Mucosa of rectum (tissue), 2 donors: ENCODE results near the gene UBE4B.

Experiments
- H3K27ac ChIP-seq, 2 donors: one replicate each; pipeline ENCODE4 v1.7.0; 2013; ENCODE audit warnings: inconsistent platforms in 2 of 2, low read depth in 2 of 2, low read length in 2 of 2
- H3K27me3 ChIP-seq, 2 donors: one replicate each; pipeline ENCODE4 v1.7.0; 2013; ENCODE audit warnings: low read length in 2 of 2; ENCODE audit not compliant: control insufficient read depth in 2 of 2, insufficient read depth in 2 of 2
- H3K36me3 ChIP-seq, 2 donors: one replicate each; pipeline ENCODE4 v1.7.0; 2013; ENCODE audit warnings: low read length in 2 of 2; ENCODE audit not compliant: control insufficient read depth in 2 of 2, insufficient read depth in 2 of 2
- H3K4me1 ChIP-seq, 2 donors: one replicate each; pipeline ENCODE4 v1.7.0; 2013; ENCODE audit warnings: low read length in 2 of 2, mild to moderate bottlenecking in 1 of 2; ENCODE audit not compliant: control insufficient read depth in 2 of 2, insufficient read depth in 2 of 2
- H3K4me3 ChIP-seq, 2 donors: one replicate each; pipeline ENCODE4 v1.7.0; 2013; ENCODE audit warnings: low read length in 2 of 2
- H3K9ac ChIP-seq, 2 donors: one replicate each; pipeline ENCODE4 v1.7.0; 2013; ENCODE audit warnings: low read length in 2 of 2, low read depth in 1 of 2, mild to moderate bottlenecking in 1 of 2
- H3K9me3 ChIP-seq, 2 donors: one replicate each; pipeline ENCODE4 v1.7.0; 2013; ENCODE audit warnings: low read length in 2 of 2; ENCODE audit not compliant: control insufficient read depth in 2 of 2
- donor health status: healthy.
- donor health status: Normal muscosa, but diverticular disease.

The UBE4B gene

DNA sequence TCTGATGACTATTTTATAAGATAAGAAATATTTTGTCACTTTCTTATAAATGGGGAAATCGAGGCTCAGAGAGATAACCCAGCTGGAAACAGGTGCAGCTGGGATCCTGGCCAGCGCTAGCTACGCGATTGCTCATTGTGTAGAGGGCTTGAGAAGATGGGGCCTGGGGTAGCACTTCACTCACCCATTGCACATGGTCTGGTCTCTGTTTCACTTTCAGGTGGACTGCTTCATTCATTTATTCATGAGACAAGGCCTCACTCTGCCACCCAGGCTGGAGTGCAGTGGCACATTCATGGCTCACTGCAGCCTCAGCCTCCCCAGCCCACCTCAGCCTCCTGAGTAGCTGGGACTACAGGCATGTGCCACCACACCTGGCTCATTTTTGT lies 23.8 kb downstream of the UBE4B start:
- no peaks in the 10 kb centered on the region for H3K27me3 ChIP-seq
- peaks cover 7 to 10% of the 10 kb centered on the region in 2 donors for H3K36me3 ChIP-seq
- no peak overlapping the region for H3K9ac ChIP-seq
- no peaks in the 10 kb centered on the region for H3K9me3 ChIP-seq
- H3K4me3 ChIP-seq, result no peak overlapping the region
- H3K4me1 ChIP-seq, result no peaks in the 10 kb centered on the region
- H3K27ac ChIP-seq, result no peak overlapping the region

DNA sequence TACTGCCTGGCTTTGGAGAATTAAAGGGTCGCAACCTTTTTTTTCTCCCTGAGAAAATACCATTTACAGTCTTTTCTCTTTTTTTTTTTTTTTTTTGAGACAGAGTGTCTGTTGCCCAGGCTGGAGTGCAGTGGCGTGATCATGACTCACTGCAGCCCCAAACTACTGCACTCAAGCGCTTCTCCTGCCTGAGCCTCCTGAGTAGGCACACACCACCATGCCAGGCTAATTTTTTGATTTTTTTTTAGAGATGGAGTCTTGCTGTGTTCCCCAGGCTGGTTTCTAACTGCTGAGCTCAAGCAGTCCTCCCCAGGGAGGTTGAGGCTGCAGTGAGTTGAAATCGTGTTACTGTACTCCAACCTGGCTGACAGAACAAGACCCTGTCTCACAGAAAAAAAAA lies 24.6 kb downstream of the UBE4B start:
- H3K36me3 ChIP-seq, result peaks cover 7 to 10% of the 10 kb centered on the region in 2 donors
- no peaks in the 10 kb centered on the region for H3K4me1 ChIP-seq
- H3K27ac ChIP-seq, result no peak overlapping the region
- H3K9ac ChIP-seq, result no peak overlapping the region
- H3K4me3 ChIP-seq, result no peak overlapping the region
- H3K9me3 ChIP-seq, result no peaks in the 10 kb centered on the region
- no peaks in the 10 kb centered on the region for H3K27me3 ChIP-seq

DNA sequence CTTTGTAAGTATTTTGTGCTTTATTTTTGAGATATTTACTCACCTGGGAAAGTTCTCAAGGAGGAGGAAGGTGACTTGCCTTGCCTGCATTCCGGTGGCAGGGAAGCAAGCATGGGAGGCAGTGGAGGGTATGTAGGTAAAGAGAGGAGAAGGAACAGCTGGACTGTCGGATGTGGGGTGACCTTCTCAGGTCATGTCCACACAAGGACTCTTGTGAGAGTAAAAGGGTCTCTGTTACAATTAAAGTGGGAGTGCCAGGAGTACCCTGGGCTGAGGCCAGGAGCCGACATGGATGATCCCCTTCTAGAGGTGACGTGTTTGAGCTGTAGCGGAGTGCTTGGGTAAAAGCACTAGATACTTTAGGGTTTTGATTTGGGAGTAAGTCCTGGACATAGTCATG lies 25.0 kb downstream of the UBE4B start:
- H3K4me1 ChIP-seq, result no peaks in the 10 kb centered on the region
- no peak overlapping the region for H3K9ac ChIP-seq
- peaks cover 7% of the 10 kb centered on the region in 2 donors for H3K36me3 ChIP-seq
- no peaks in the 10 kb centered on the region for H3K9me3 ChIP-seq
- H3K27me3 ChIP-seq, result no peaks in the 10 kb centered on the region
- H3K4me3 ChIP-seq, result no peak overlapping the region
- H3K27ac ChIP-seq, result no peak overlapping the region

DNA sequence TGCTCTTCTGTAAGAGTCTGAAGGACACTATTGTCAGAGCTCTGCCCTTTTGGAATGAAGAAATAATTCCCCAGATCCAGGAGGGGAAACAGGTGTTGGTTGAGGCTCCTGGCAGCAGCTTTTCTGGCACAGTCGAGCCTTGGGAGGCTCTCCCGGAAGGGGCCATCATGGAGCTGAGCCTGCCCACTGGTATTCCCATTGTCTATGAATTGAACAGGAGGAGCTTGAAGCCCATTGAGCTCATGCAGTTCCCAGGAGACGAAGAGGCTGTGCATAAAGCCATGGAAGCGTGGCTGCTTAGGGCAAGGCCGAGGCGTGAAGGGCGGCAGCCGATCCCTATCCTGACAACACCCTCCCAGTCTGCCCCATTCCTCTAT lies 26.6 kb downstream of the UBE4B start:
- Histone ChIP-seq H3K9me3 (no peaks in the 10 kb centered on the region), H3K27ac (no peak overlapping the region), H3K4me1 (no peaks in the 10 kb centered on the region)

DNA sequence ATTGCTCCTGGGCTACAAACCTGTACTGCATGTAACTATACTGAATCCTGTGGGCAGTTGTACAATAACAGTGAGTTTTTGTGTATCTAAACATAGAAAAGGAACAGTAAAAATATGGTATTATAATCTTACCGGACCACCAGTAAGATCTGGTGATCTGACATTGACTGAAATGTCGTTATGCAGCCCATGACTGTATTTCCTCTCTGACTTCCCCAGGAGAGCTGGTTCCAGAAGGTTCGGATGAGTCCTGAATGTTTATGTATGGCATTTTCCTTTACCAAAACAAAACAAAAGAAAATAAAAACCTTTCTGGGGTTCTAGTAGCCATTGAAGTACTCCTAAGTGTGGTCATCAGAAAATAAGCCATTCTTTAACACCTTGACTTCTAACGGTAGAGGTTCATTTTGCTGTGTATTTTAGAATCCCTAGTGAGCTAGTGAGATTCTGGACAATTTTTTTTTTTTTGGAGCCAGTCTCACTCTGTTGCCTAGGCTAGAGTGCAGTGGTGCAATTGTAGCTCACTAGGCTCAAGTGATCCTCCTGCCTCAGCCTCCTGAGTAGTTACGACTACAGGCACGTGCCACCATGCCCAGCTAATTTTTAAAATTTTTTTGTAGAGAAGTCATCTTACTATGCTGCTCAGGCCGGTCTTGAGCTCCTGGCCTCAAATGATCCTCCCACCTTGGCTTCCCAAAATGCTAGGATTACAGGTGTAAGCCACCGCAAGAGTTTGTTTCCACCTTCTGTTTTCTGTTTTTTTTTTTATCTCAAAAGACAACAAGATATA lies 27.7 kb downstream of the UBE4B start:
- no peak overlapping the region for H3K27ac ChIP-seq

More for the DNA sequence above, 26.6 kb downstream of the UBE4B start:
- Histone ChIP-seq H3K4me3 (no peak overlapping the region), H3K27me3 (no peaks in the 10 kb centered on the region), H3K36me3 (peaks cover 7% of the 10 kb centered on the region in 2 donors), H3K9ac (no peak overlapping the region)

DNA sequence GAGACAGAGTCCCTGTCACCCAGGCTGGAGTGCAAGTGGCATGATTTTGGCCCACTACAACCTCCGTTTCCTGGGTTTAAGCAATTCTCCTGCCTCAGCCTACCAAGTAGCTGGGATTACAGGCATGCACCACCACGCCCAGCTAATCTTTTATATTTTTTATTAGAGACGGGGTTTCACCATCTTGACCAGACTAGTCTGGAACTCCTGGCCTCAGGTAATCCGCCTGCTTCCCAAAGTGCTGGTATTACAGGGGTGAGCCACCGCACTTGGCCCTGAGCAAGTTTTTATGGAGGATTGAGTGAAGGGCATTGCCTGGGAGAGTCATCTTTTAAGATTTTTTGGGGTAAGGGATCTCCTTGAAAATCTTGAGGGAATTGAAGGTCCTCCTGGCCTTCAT lies 28.5 kb downstream of the UBE4B start:
- Histone ChIP-seq H3K4me1 (peaks cover 0 to 2% of the 10 kb centered on the region in 2 donors), H3K27ac (no peak overlapping the region), H3K9me3 (no peaks in the 10 kb centered on the region), H3K4me3 (no peak overlapping the region), H3K9ac (no peak overlapping the region), H3K27me3 (no peaks in the 10 kb centered on the region), H3K36me3 (peaks cover 7% of the 10 kb centered on the region in 2 donors)

More for the DNA sequence above, 27.7 kb downstream of the UBE4B start:
- H3K4me1 ChIP-seq, result peaks cover 0 to 2% of the 10 kb centered on the region in 2 donors
- H3K9ac ChIP-seq, result no peak overlapping the region
- H3K9me3 ChIP-seq, result no peaks in the 10 kb centered on the region
- no peaks in the 10 kb centered on the region for H3K27me3 ChIP-seq
- H3K4me3 ChIP-seq, result no peak overlapping the region
- H3K36me3 ChIP-seq, result peaks cover 7% of the 10 kb centered on the region in 2 donors

DNA sequence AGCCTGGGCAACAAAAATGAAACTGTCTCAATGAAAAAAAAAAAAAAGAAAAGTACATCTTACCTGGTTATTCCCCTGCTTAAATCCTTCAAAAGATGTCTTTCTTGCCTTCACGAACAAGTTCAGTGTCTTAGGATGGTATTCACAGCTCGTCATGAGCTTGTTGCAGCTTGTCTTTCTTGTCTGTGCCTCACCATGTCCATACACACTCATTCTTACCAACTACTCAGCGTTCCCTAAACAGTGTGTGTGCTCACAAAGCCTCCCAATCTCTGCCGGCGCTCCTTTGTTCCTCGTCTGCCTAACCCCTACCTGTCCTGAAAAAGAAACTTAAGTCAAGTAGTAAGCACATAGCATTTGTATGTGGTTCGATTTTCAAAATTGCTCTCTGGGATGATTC lies 31.1 kb downstream of the UBE4B start:
- no peak overlapping the region for H3K9ac ChIP-seq
- no peaks in the 10 kb centered on the region for H3K27me3 ChIP-seq
- H3K36me3 ChIP-seq, result peaks cover 3 to 7% of the 10 kb centered on the region in 2 donors
- no peak overlapping the region for H3K4me3 ChIP-seq
- H3K9me3 ChIP-seq, result no peaks in the 10 kb centered on the region
- no peak overlapping the region for H3K27ac ChIP-seq
- H3K4me1 ChIP-seq, result peaks cover 0 to 2% of the 10 kb centered on the region in 2 donors

DNA sequence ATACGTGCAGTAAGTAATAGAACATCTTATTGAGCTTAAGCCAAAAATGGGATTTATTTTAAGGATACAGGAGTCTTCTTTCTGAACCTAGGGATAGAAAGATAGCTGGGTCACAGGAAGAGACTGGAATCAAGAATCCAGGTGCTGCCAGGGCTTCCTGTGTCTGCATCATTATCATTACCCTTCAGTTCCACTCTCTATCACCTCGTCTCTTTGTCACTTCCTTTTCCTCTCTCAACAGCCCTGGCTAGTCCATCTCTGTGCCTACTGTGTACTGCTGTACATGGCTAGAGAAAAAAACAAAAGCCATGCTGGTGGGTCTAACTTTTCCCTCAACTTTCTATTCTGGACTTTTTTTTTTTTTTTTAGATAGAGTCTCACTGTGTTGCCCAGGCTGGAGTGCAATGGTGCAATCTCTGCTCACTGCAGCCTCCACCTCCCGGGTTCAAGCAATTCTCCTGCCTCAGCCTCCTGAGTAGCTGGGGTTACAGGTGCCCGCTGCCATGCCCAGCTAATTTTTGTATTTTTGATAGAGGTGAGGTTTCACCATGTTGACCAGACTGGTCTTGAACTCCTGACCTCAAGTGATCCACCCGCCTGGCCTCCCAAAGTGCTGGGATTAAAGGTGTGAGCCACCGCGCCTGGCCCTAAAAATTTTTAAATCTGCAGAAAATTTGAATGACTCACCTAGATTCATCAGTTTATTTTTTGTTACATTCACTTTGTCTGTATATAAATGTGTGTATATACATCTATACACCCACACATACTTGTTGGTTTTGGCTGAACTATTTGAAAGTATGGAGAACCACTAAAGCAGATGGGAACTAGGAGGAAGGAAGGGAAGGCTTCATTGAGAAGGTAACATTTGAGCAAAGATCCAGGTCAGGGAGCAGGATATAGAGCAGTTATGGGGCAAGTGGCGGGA lies 31.9 kb downstream of the UBE4B start:
- Histone ChIP-seq H3K27me3 (no peaks in the 10 kb centered on the region), H3K9ac (no peak overlapping the region), H3K36me3 (peaks cover under 1 to 3% of the 10 kb centered on the region in 2 donors), H3K27ac (no peak overlapping the region), H3K9me3 (no peaks in the 10 kb centered on the region), H3K4me3 (no peak overlapping the region), H3K4me1 (peaks cover 0 to 2% of the 10 kb centered on the region in 2 donors)

DNA sequence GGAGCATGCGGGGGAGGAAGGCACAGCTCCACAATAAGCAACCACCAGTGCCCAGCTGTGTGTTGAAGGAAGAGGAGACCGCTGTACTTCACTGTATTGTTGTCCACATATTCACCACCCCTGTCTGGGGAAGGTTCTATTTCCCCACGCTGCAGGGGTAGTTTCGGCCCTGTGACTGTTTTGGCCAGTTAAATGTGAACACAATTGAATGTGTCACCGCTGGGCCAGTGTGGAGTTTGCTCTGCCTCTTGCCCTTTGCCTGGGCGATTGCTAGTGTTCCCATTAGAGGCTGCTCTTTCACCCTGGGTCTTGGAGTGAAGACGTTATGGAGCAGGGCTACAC lies 32.6 kb downstream of the UBE4B start:
- Histone ChIP-seq H3K9me3 (no peaks in the 10 kb centered on the region), H3K27ac (no peak overlapping the region), H3K36me3 (no peaks in the 10 kb centered on the region), H3K4me3 (no peak overlapping the region), H3K4me1 (peaks cover 0 to 2% of the 10 kb centered on the region in 2 donors), H3K9ac (no peak overlapping the region), H3K27me3 (no peaks in the 10 kb centered on the region)

DNA sequence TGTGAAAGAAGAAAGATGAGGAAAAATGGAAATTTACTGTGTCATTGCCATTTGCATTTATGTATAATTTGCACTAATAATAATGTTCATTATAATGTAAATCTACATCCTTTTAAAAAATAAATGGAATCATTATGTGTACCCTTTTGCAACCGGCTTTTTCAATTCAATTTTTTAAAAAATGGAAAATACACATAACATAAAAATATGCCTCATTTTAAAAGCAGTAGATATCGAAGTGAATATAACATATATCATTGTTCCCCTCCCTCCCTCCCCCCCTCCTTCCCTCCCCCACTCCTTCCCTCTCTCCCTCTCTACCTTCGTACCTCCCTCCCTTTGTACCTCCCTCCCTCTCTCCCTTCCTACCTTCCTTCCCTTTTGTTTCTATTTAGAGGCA lies 33.0 kb downstream of the UBE4B start:
- no peak overlapping the region for H3K27ac ChIP-seq
- H3K4me3 ChIP-seq, result no peak overlapping the region
- H3K36me3 ChIP-seq, result no peaks in the 10 kb centered on the region
- no peak overlapping the region for H3K9ac ChIP-seq
- no peaks in the 10 kb centered on the region for H3K9me3 ChIP-seq
- H3K4me1 ChIP-seq, result peaks cover 0 to 2% of the 10 kb centered on the region in 2 donors
- H3K27me3 ChIP-seq, result no peaks in the 10 kb centered on the region
